Gastrocnemius medialis (tissue), 4 donors: ENCODE results near the gene RBMX2. TPM values are rescaled to one million over a fixed set of nuclear protein-coding genes. Genes with fewer than 3 reads are reported as not detected.
"Not testable (repeated sequence)": the region's sequence is repeated elsewhere in the genome, so short reads cannot be mapped to it uniquely, and the experiment has no call there.

Source experiments
- ATAC-seq, 2 donors: fragments of 150-250 bp; one replicate each; pipeline ENCODE4 v1.9.1; 2016
- DNase-seq, 2 donors: peaks; one replicate each; pipeline ENCODE4 v3.0.0-alpha.2; 2019
- H3K27ac ChIP-seq, 4 donors: fragments of 200-600 bp; sonication (generic); 1 replicate in 1 of 4; 2 replicates in 3 of 4; pipeline ENCODE4 v1.5.1; 2016 to 2018; ENCODE audit warnings: mild to moderate bottlenecking in 2 of 4, moderate library complexity in 1 of 4
- H3K27me3 ChIP-seq, 3 donors: fragments of 200-600 bp; sonication (generic) in 2 of 3; 1 replicate in 1 of 3; 2 replicates in 2 of 3; pipeline versions ENCODE4 v1.5.1 to v1.6.0; 2016 to 2019; ENCODE audit warnings: mild to moderate bottlenecking in 1 of 3, moderate library complexity in 1 of 3
- H3K36me3 ChIP-seq, 2 donors: fragments of 200-600 bp; sonication (generic) in 1 of 2; one replicate each; pipeline ENCODE4 v1.5.1; 2017 to 2018
- H3K4me1 ChIP-seq, 2 donors: fragments of 200-600 bp; sonication (generic) in 1 of 2; one replicate each; pipeline ENCODE4 v1.5.1; 2016 to 2017; ENCODE audit warnings: mild to moderate bottlenecking in 2 of 2
- H3K4me3 ChIP-seq, 4 donors: fragments of 200-600 bp; sonication (generic) in 3 of 4; 1 replicate in 1 of 4; 2 replicates in 3 of 4; pipeline ENCODE4 v1.5.1; 2016 to 2019; ENCODE audit warnings: mild to moderate bottlenecking in 2 of 4
- H3K9me3 ChIP-seq, 3 donors: fragments of 200-600 bp; sonication (generic) in 2 of 3; 1 replicate in 1 of 3; 2 replicates in 2 of 3; pipeline ENCODE4 v1.5.1; 2016 to 2019
- POLR2A ChIP-seq, 2 donors: fragments of 450-650 bp; IDR thresholded peaks; one replicate each; pipeline ENCODE4 v1.6.1; 2017; ENCODE audit warnings: antibody characterized with exemption in 2 of 2, mild to moderate bottlenecking in 2 of 2, moderate library complexity in 2 of 2
- in situ Hi-C, 4 donors: fragments of 200-750 bp; cut with MboI; loops; one replicate each; pipeline versions ENCODE4 v1.15.0 to v1.8.0; 2017; ENCODE audit warnings: low sequenced_read_pairs in 4 of 4
- intact Hi-C: fragments of 100-400 bp; cut with DNase I; formaldehyde crosslinking; loops from one replicate; pipeline ENCODE4 v1.15.1; 2023; ENCODE audit warnings: low total_unique reads
- total RNA-seq, 4 donors: library from RNA; depleted of rRNA; stranded (reverse); fragments of >200 nt; gene quantifications; one replicate each; pipeline versions ENCODE4 v1.1.0 to v1.2.3, GENCODE V29; 2016
- TF ChIP-seq, protein P1 (sequence below), 5 experiments: fragments of 450-650 bp in 3 of 5; fragments of 200-600 bp in 2 of 5; sonication (generic) in 2 of 5; IDR thresholded peaks in 4 of 5; conservative IDR thresholded peaks in 1 of 5; 1 replicate in 4 of 5; 2 replicates in 1 of 5; pipeline ENCODE4 v1.5.1; 2016 to 2019; ENCODE audit warnings: antibody characterized with exemption in 5 of 5, mild to moderate bottlenecking in 3 of 5, moderate library complexity in 3 of 5

RBMX2 gene
- total RNA-seq, 4 donors from 2014 or later = 5.9 to 12.4 (median 9.1) TPM

GRCh38 chrX:130418740-130419139 lies 17.0 kb downstream of the RBMX2 start:
- H3K36me3 ChIP-seq = no peaks in the 10 kb centered on the region
- intact Hi-C loops = no loop called here
- TF ChIP-seq, protein P1, sequence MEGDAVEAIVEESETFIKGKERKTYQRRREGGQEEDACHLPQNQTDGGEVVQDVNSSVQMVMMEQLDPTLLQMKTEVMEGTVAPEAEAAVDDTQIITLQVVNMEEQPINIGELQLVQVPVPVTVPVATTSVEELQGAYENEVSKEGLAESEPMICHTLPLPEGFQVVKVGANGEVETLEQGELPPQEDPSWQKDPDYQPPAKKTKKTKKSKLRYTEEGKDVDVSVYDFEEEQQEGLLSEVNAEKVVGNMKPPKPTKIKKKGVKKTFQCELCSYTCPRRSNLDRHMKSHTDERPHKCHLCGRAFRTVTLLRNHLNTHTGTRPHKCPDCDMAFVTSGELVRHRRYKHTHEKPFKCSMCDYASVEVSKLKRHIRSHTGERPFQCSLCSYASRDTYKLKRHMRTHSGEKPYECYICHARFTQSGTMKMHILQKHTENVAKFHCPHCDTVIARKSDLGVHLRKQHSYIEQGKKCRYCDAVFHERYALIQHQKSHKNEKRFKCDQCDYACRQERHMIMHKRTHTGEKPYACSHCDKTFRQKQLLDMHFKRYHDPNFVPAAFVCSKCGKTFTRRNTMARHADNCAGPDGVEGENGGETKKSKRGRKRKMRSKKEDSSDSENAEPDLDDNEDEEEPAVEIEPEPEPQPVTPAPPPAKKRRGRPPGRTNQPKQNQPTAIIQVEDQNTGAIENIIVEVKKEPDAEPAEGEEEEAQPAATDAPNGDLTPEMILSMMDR (IDR thresholded peaks at IDR 0.05 in 4 of 5, conservative IDR thresholded peaks at IDR 0.05 in 1 of 5) = no peak
- no peak for TF ChIP-seq POLR2A (IDR thresholded peaks at IDR 0.05)
- no peaks in the 10 kb centered on the region for H3K4me1 ChIP-seq
- H3K9me3 ChIP-seq = no peaks in the 10 kb centered on the region
- no peak overlapping the region for H3K27ac ChIP-seq
- in situ Hi-C loops = no loop called here
- H3K27me3 ChIP-seq = no peaks in the 10 kb centered on the region
- no peak for DNase-seq
- H3K4me3 ChIP-seq = no peak overlapping the region
- ATAC-seq = no peak

DNA sequence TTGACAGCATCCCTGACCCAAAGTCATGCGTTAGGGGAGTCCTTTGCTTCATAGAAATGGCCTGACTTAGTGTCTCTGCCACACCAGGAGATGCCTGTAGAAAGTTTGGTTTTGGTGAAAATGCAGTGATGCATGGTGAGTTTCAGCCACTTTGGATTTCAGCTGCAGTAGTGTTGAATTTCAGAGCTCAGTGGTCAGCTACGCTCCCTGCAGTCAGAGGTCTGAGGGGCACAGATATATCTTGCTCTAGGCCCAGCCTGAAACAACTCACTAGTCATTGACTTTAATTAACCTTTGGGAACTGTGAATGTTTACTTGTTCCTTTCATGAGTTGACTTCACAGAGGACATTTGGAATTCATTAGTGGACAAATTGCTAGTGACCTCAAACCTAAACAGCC lies 17.5 kb downstream of the RBMX2 start:
- no peak overlapping the region for H3K4me3 ChIP-seq
- H3K9me3 ChIP-seq = no peaks in the 10 kb centered on the region
- ATAC-seq (no peak), DNase-seq (no peak)
- in situ Hi-C loops = no loop called here
- no peaks in the 10 kb centered on the region for H3K27me3 ChIP-seq
- no peaks in the 10 kb centered on the region for H3K36me3 ChIP-seq
- H3K4me1 ChIP-seq = no peaks in the 10 kb centered on the region
- TF ChIP-seq, protein P1 (IDR thresholded peaks at IDR 0.05 in 4 of 5, conservative IDR thresholded peaks at IDR 0.05 in 1 of 5) = no peak
- no peak for TF ChIP-seq POLR2A (IDR thresholded peaks at IDR 0.05)
- intact Hi-C loops = no loop called here
- no peak overlapping the region for H3K27ac ChIP-seq

DNA sequence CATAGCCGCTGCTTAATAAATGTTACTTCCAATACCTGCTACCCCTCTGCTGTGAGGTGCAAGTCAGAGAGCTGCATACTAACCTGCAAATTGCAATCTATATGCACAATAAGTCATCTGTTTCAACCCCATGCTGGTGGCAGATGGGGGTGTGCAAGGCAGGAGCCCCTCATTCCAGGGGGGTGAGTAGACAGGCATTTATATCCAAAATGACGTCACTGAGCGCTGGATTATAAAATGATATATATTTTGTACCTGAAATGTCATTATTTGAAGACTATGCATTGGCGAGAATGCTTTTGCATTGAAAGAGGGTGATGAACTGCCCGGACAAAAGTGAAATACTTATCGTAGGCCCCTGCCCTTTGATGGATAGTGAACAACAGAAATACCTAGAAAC lies 24.7 kb downstream of the RBMX2 start:
- TF ChIP-seq, protein P1 (IDR thresholded peaks at IDR 0.05 in 4 of 5, conservative IDR thresholded peaks at IDR 0.05 in 1 of 5) = no peak
- no peak for TF ChIP-seq POLR2A (IDR thresholded peaks at IDR 0.05)
- in situ Hi-C loops = no loop called here

DNA sequence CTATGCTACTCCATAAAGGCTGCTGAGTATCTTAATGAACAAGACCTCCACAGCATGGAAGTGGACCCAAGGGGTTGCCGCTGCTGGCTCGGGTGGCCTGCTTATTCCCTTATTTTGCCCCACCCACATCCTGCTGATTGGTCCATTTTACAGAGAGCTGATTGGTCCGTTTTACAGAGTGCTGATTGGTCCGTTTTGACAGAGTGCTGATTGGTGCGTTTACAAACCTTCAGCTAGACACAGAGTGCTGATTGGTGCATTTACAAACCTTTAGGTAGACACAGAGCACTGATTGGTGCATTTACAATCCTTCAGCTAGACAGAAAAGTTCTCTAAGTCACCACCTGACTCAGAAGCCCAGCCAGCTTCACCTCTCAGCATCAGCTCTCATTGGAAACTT lies 27.4 kb downstream of the RBMX2 start:
- H3K4me3 ChIP-seq, H3K36me3 ChIP-seq, ATAC-seq, H3K27me3 ChIP-seq, in situ Hi-C loops, intact Hi-C loops, H3K4me1 ChIP-seq, H3K9me3 ChIP-seq, H3K27ac ChIP-seq, DNase-seq: not testable (repeated sequence)

More for the DNA sequence above, 24.7 kb downstream of the RBMX2 start:
- no peak for DNase-seq
- no peak for ATAC-seq
- no peak overlapping the region for H3K4me3 ChIP-seq
- H3K9me3 ChIP-seq = no peaks in the 10 kb centered on the region
- no peak overlapping the region for H3K27ac ChIP-seq
- no peaks in the 10 kb centered on the region for H3K4me1 ChIP-seq
- no peaks in the 10 kb centered on the region for H3K27me3 ChIP-seq
- intact Hi-C loops = no loop called here
- no peaks in the 10 kb centered on the region for H3K36me3 ChIP-seq

DNA sequence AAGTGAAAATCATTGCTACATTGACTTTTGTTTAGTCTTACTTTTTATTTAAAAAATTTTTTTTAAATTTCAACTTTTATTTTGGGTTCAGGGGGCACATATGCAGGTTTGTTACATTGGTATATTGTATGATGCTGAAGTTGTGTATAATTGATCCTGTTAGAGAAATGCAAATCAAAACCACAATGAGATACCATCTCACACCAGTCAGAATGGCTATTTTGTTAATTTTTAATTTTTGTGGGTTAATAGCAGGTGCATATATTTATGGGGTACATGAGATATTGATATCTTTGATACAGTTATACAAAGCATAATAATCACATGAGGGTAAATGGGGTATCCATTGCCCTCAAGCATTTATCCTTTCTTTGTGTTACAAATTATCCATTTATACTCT lies 34.1 kb downstream of the RBMX2 start:
- no peak for ATAC-seq
- H3K27me3 ChIP-seq = no peaks in the 10 kb centered on the region

DNA sequence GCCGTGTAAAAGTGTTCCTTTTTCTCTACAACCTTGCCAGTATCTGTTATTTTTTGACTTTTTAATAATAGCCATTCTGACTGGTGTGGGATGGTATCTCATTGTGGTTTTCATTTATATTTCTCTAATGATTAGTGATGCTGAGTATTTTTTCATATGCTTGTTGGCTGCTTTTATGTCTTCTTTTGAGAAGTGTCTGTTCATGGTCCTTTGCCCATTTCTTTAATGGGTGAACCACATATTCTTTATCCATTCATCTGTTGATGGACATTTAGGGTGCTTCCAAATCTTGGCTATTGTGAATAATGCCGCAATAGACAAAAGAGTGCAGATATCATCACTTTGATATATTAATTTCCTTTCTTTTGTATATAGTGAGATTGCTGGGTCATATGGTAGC lies 36.2 kb downstream of the RBMX2 start:
- H3K4me1 ChIP-seq, intact Hi-C loops, DNase-seq, ATAC-seq, H3K27ac ChIP-seq, in situ Hi-C loops, H3K36me3 ChIP-seq, H3K9me3 ChIP-seq, H3K27me3 ChIP-seq, H3K4me3 ChIP-seq: not testable (repeated sequence)

More for the DNA sequence above, 34.1 kb downstream of the RBMX2 start:
- H3K4me1 ChIP-seq = no peaks in the 10 kb centered on the region
- H3K9me3 ChIP-seq = no peaks in the 10 kb centered on the region
- in situ Hi-C loops (no loop called here), intact Hi-C loops (no loop called here)
- TF ChIP-seq POLR2A (IDR thresholded peaks at IDR 0.05) = no peak
- TF ChIP-seq, protein P1 (IDR thresholded peaks at IDR 0.05 in 4 of 5, conservative IDR thresholded peaks at IDR 0.05 in 1 of 5) = no peak
- H3K27ac ChIP-seq = no peak overlapping the region
- no peak for DNase-seq
- no peak overlapping the region for H3K4me3 ChIP-seq
- H3K36me3 ChIP-seq = no peaks in the 10 kb centered on the region
